GM12878 (cell line): Measurements from ENCODE around the gene GPR63. TPM values are rescaled to one million over a fixed set of nuclear protein-coding genes. Genes with fewer than 3 reads are reported as not detected.

ENCODE experiments used
- ATAC-seq: fragments of 200-7000 bp; cut with Tn5 transposase; 3 replicates; pipeline ENCODE4 v1.9.1; 2020; ENCODE audit warnings: mild to moderate bottlenecking, moderate library complexity
- BruUV-seq: library from RNA; stranded (reverse); fragments of 400-500 nt; replicated peaks from 2 replicates; lab custom pipeline; 2021; lab: Mats Ljungman, UMichigan
- CTCF ChIA-PET: fragments of 300-600 bp; sonication (Branson Sonifier 250); formaldehyde crosslinking; extraction: SDS; loops from one replicate; lab custom pipeline; 2021; ENCODE audit warnings: inconsistent platforms; lab: Yijun Ruan, JAX
- POLR2A ChIA-PET: fragments of 350-600 bp; formaldehyde crosslinking; extraction: SDS; loops from one replicate; lab custom pipeline; 2021; ENCODE audit warnings: inconsistent platforms; lab: Charles Lee
- RAD21 ChIA-PET: fragments of 300-600 bp; sonication (Branson Sonifier 250); formaldehyde crosslinking; loops from one replicate; lab custom pipeline; 2023; ENCODE audit warnings: antibody characterized with exemption; ENCODE audit not compliant: unreplicated experiment; lab: Charles Lee
- SMC1A ChIA-PET: fragments of 300-600 bp; sonication (Branson Sonifier 250); formaldehyde crosslinking; loops from one replicate; lab custom pipeline; 2023; ENCODE audit not compliant: unreplicated experiment, uncharacterized antibody; lab: Charles Lee
- DNase-seq: peaks from one replicate; pipeline ENCODE4 v3.0.0-alpha.2; 2011; ENCODE audit warnings: low read depth, low spot score
- FAIRE-seq: peaks from 3 replicates; lab custom pipeline; 2011; peaks lifted over from hg19 to GRCh38; lab: Jason Lieb, UNC
- H2AFZ ChIP-seq: 2 replicates; pipeline ENCODE4 v1.6.0; 2011; ENCODE audit warnings: low read depth, low read length, control low read depth; ENCODE audit not compliant: control insufficient read depth
- H3K27ac ChIP-seq: 2 replicates; pipeline ENCODE4 v1.5.1; 2011; ENCODE audit warnings: control low read depth; ENCODE audit not compliant: control insufficient read depth, insufficient read depth
- H3K27me3 ChIP-seq, 2 experiments: replicated peaks in 1 of 2; 2 replicates each; pipeline versions ENCODE4 v1.6.0 to v1.6.1; 2011; ENCODE audit warnings: low read length in 1 of 2; ENCODE audit not compliant: control insufficient read depth in 2 of 2, insufficient read depth in 2 of 2
- H3K36me3 ChIP-seq, 2 experiments: 2 replicates each; pipeline ENCODE4 v1.5.1; 2011; ENCODE audit warnings: low read length in 1 of 2; ENCODE audit not compliant: control insufficient read depth in 2 of 2, insufficient read depth in 2 of 2
- H3K4me1 ChIP-seq: 2 replicates; pipeline ENCODE4 v1.6.1; 2011; ENCODE audit warnings: mild to moderate bottlenecking, low read length, moderate library complexity, mixed read lengths; ENCODE audit not compliant: control insufficient read depth, insufficient read depth
- H3K4me2 ChIP-seq: 2 replicates; pipeline ENCODE4 v1.6.0; 2011; ENCODE audit warnings: control low read depth; ENCODE audit not compliant: control insufficient read depth, insufficient read depth
- H3K4me3 ChIP-seq: fragments of 200-600 bp; sonication (generic); 2 replicates; pipeline ENCODE4 v1.5.1; 2016
- H3K79me2 ChIP-seq: 2 replicates; pipeline ENCODE4 v1.6.0; 2011; ENCODE audit warnings: low read length; ENCODE audit not compliant: control insufficient read depth, insufficient read depth
- H3K9ac ChIP-seq: 2 replicates; pipeline ENCODE4 v1.8.0; 2011; ENCODE audit warnings: low read length, control low read depth, mixed read lengths; ENCODE audit not compliant: control insufficient read depth, insufficient read depth
- H3K9me3 ChIP-seq: replicated peaks from 3 replicates; pipeline ENCODE4 v1.5.1; 2011; ENCODE audit warnings: mild to moderate bottlenecking, low read length; ENCODE audit not compliant: control insufficient read depth, insufficient read depth
- H4K20me1 ChIP-seq: 2 replicates; pipeline ENCODE4 v1.6.0; 2011; ENCODE audit not compliant: control insufficient read depth, insufficient read depth
- EGR1 ChIP-seq, 2 experiments: IDR thresholded peaks; 1 replicate in 1 of 2; 2 replicates in 1 of 2; pipeline ENCODE4 v1.6.1; 2011 to 2012; ENCODE audit warnings: low read depth in 2 of 2, low read length in 2 of 2, borderline replicate concordance in 1 of 2, mild to moderate bottlenecking in 1 of 2, moderate library complexity in 1 of 2
- MEF2A ChIP-seq: IDR thresholded peaks from 2 replicates; pipeline ENCODE4 v1.6.1; 2011; ENCODE audit warnings: low read depth, mild to moderate bottlenecking, low read length, moderate library complexity; ENCODE audit not compliant: insufficient read depth
- NR2F1 ChIP-seq: fragments of 450-650 bp; conservative IDR thresholded peaks from 2 replicates; pipeline ENCODE4 v1.6.1; 2017; ENCODE audit warnings: mild to moderate bottlenecking
- PAX5 ChIP-seq: IDR thresholded peaks from 2 replicates; pipeline ENCODE4 v1.6.1; 2011; ENCODE audit warnings: low read depth, low read length, borderline replicate concordance
- WGBS: methylation state at CpG from one replicate; pipeline ENCODE4 v1.1.6; 2016; ENCODE audit warnings: low lambda C conversion rate; ENCODE audit not compliant: insufficient replicate concordance, insufficient coverage; ENCODE audit errors: missing lambda C conversion rate; 5-methylcytosine and 5-hydroxymethylcytosine counted together
- in situ Hi-C: fragments of 300-500 bp; cut with MboI; formaldehyde crosslinking; loops from 9 replicates; pipeline ENCODE4 v1.14.3; 2018; ENCODE audit warnings: mixed read lengths
- intact Hi-C: fragments of 100-400 bp; cut with micrococcal nuclease; formaldehyde crosslinking; loops from one replicate; pipeline ENCODE4 v1.14.2; 2022; ENCODE audit not compliant: unreplicated experiment
- polyA plus RNA-seq, 11 experiments: library from polyadenylated mRNA; depleted of rRNA in 4 of 11; unstranded in 6 of 11; stranded (reverse) in 5 of 11; fragments of >200 nt; fragmentation: Nextera tagmentation in 4 of 11; fragmentation: Illumina TruSeq in 1 of 11; extraction: Ambion mirVana in 4 of 11; extraction: Trizol in 1 of 11; gene quantifications; 1 replicate in 1 of 11; 2 replicates in 10 of 11; pipeline versions ENCODE4 v1.2.1 to v1.2.3, GENCODE V29; 2011 to 2016; ENCODE audit warnings: inconsistent platforms in 2 of 11, missing spikeins in 2 of 11, low read depth in 1 of 11
- total RNA-seq, 4 experiments: library from RNA; depleted of rRNA in 3 of 4; stranded (reverse); fragments of >200 nt in 3 of 4; fragmentation: Illumina TruSeq in 1 of 4; extraction: Trizol in 1 of 4; gene quantifications; 2 replicates each; pipeline versions ENCODE4 v1.2.1 to v1.2.3, GENCODE V29; 2013 to 2021
- TF ChIP-seq, protein P1 (sequence below): IDR thresholded peaks from 2 replicates; pipeline ENCODE4 v1.6.1; 2011; ENCODE audit warnings: low read depth, mild to moderate bottlenecking, low read length, moderate library complexity, borderline replicate concordance; ENCODE audit errors: extremely low read depth
- TF ChIP-seq, protein P2 (sequence below): fragments of 450-650 bp; formaldehyde crosslinking; IDR thresholded peaks from 2 replicates; pipeline ENCODE4 v1.4.0; 2022; ENCODE audit warnings: mild to moderate bottlenecking, moderate library complexity
- TF ChIP-seq, protein P3 (sequence below): fragments of 450-650 bp; conservative IDR thresholded peaks from 2 replicates; pipeline ENCODE4 v1.6.1; 2017; ENCODE audit warnings: mild to moderate bottlenecking, moderate library complexity
- TF ChIP-seq, protein P4 (sequence below): fragments of 450-650 bp; IDR thresholded peaks from 2 replicates; pipeline ENCODE4 v1.6.1; 2017; ENCODE audit warnings: mild to moderate bottlenecking, moderate library complexity

Gene GPR63
- total and polyA plus RNA-seq, 10 of the 15 experiments (the other 5 are each of a cell fraction or from before 2014, with no cell fraction given): 1.6 to 6.6 (median 3.5) TPM

DNA sequence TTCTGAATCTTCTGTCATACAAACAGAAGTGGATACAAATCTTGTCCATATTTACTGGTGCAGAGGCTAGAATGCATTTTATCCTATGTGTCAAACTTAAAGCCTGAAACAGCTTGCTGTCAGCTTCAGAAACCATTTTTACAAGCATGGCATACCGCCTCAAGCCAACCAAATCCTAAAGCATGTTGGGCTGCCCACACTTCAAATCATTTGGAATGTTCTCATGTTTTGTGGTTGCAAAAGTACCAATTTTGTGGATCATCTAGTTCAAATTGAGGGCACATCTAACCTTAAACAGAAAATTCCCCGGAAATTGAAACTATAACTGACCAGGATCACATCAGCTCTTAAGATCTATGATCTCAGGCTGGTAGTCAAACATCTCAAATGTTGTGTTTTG lies 3.2 kb downstream of the GPR63 start:
- BruUV-seq: no TSS peak
- in situ Hi-C loops: no loop called here
- no peak for TF ChIP-seq MEF2A
- TF ChIP-seq, protein P1, sequence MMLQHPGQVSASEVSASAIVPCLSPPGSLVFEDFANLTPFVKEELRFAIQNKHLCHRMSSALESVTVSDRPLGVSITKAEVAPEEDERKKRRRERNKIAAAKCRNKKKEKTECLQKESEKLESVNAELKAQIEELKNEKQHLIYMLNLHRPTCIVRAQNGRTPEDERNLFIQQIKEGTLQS: no peak
- TF ChIP-seq PAX5: no peak
- TF ChIP-seq, protein P2, sequence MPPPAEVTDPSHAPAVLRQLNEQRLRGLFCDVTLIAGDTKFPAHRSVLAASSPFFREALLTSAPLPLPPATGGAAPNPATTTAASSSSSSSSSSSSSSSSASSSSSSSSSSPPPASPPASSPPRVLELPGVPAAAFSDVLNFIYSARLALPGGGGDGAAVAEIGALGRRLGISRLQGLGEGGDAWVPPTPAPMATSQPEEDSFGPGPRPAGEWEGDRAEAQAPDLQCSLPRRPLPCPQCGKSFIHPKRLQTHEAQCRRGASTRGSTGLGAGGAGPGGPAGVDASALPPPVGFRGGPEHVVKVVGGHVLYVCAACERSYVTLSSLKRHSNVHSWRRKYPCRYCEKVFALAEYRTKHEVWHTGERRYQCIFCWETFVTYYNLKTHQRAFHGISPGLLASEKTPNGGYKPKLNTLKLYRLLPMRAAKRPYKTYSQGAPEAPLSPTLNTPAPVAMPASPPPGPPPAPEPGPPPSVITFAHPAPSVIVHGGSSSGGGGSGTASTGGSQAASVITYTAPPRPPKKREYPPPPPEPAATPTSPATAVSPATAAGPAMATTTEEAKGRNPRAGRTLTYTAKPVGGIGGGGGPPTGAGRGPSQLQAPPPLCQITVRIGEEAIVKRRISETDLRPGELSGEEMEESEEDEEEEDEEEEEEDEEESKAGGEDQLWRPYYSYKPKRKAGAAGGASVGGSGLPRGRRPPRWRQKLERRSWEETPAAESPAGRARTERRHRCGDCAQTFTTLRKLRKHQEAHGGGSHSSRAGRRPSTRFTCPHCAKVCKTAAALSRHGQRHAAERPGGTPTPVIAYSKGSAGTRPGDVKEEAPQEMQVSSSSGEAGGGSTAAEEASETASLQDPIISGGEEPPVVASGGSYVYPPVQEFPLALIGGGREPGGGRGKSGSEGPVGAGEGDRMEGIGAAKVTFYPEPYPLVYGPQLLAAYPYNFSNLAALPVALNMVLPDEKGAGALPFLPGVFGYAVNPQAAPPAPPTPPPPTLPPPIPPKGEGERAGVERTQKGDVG (CRISPR knock-in tag): no peak
- no peak for TF ChIP-seq NR2F1
- TF ChIP-seq, protein P3, sequence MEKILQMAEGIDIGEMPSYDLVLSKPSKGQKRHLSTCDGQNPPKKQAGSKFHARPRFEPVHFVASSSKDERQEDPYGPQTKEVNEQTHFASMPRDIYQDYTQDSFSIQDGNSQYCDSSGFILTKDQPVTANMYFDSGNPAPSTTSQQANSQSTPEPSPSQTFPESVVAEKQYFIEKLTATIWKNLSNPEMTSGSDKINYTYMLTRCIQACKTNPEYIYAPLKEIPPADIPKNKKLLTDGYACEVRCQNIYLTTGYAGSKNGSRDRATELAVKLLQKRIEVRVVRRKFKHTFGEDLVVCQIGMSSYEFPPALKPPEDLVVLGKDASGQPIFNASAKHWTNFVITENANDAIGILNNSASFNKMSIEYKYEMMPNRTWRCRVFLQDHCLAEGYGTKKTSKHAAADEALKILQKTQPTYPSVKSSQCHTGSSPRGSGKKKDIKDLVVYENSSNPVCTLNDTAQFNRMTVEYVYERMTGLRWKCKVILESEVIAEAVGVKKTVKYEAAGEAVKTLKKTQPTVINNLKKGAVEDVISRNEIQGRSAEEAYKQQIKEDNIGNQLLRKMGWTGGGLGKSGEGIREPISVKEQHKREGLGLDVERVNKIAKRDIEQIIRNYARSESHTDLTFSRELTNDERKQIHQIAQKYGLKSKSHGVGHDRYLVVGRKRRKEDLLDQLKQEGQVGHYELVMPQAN: no peak
- TF ChIP-seq, protein P4, sequence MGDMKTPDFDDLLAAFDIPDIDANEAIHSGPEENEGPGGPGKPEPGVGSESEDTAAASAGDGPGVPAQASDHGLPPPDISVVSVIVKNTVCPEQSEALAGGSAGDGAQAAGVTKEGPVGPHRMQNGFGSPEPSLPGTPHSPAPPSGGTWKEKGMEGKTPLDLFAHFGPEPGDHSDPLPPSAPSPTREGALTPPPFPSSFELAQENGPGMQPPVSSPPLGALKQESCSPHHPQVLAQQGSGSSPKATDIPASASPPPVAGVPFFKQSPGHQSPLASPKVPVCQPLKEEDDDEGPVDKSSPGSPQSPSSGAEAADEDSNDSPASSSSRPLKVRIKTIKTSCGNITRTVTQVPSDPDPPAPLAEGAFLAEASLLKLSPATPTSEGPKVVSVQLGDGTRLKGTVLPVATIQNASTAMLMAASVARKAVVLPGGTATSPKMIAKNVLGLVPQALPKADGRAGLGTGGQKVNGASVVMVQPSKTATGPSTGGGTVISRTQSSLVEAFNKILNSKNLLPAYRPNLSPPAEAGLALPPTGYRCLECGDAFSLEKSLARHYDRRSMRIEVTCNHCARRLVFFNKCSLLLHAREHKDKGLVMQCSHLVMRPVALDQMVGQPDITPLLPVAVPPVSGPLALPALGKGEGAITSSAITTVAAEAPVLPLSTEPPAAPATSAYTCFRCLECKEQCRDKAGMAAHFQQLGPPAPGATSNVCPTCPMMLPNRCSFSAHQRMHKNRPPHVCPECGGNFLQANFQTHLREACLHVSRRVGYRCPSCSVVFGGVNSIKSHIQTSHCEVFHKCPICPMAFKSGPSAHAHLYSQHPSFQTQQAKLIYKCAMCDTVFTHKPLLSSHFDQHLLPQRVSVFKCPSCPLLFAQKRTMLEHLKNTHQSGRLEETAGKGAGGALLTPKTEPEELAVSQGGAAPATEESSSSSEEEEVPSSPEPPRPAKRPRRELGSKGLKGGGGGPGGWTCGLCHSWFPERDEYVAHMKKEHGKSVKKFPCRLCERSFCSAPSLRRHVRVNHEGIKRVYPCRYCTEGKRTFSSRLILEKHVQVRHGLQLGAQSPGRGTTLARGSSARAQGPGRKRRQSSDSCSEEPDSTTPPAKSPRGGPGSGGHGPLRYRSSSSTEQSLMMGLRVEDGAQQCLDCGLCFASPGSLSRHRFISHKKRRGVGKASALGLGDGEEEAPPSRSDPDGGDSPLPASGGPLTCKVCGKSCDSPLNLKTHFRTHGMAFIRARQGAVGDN: no peak
- TF ChIP-seq EGR1 (IDR thresholded peaks at IDR 0.05; ENCODE audit: borderline replicate concordance in 1 of 2, low read depth in 2 of 2, low read length in 2 of 2): no peak

More for the DNA sequence above, 3.2 kb downstream of the GPR63 start:
- H4K20me1 ChIP-seq: no peaks in the 10 kb centered on the region
- ChIA-PET POLR2A (no interaction called here), SMC1A (interaction anchor here (0.6 to 6.1 kb wide), 7 partner anchors 13 to 63 kb away, joined by 3 to 52 read pairs (median 3); no protein-coding TSS in a partner anchor), CTCF (interaction anchor here (0.6 to 1.8 kb wide), 8 partner anchors 11 to 311 kb away, joined by 3 to 5 read pairs (median 4); no protein-coding TSS in a partner anchor), RAD21 (interaction anchor here (0.7 to 3.2 kb wide), 5 partner anchors 11 to 73 kb away, joined by 3 to 30 read pairs (median 4); no protein-coding TSS in a partner anchor)
- H3K9ac ChIP-seq: no peak overlapping the region
- 0 out of 2 replicates have a peak overlapping the region, but pooled peaks have one; percentile 33 for H3K4me3 ChIP-seq
- 100% methylated on average over 2 of the region's 2 CpGs for WGBS
- intact Hi-C loops: loop anchor here (10.0 kb wide), 1 partner anchor 221 kb away; no protein-coding TSS in a partner anchor
- peaks cover 39% of the 10 kb centered on the region for H3K79me2 ChIP-seq
- no peaks in the 10 kb centered on the region for H3K9me3 ChIP-seq
- H3K36me3 ChIP-seq: no peaks in the 10 kb centered on the region; a peak in 1 of 4 replicates
- peaks cover 6% of the 10 kb centered on the region for H3K4me1 ChIP-seq
- no peak overlapping the region for H3K27ac ChIP-seq
- no peak overlapping the region for H2AFZ ChIP-seq
- FAIRE-seq: no peak
- no peak for DNase-seq
- no peak for ATAC-seq
- peak overlapping the region; percentile 51 for H3K4me2 ChIP-seq
- H3K27me3 ChIP-seq: no peaks in the 10 kb centered on the region; a peak in 1 of 4 replicates
